ENCODE results near the gene C5orf15.
"Not testable (repeated sequence)": the region's sequence is repeated elsewhere in the genome, so short reads cannot be mapped to it uniquely, and the experiment has no call there.

The C5orf15 gene

DNA sequence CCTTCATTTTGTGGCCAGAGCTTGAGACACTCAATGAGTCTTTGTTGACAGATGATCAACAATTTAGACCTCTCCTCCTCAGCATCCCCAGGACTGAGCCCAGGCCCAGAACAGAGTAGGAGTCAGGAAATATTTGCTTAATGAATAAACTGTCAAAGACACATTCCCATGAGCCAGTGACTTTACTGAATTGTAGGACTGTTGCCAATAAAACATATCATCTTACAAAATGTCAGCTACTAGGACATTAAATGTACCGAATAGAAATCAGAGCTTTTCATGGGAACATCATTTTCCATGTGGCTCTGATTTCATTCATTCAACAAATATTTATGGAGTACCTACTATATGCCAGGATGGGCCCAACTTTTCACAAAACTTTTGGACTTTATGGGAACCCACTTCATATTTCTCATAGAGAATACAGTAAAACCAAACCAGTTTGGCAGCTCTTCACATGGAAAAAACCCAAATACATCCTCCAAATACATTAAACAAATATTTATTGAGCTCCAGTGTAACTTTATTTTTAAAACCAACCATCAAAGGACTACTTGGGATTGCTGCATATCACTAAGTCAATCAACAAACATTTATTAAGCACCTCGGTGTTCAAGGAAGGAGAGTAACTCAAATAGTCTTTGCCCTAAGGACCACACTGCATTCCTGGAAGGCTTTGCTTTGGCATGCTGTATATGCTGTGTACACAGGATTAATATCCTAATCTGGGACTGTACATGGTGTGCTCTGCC lies 24.9 kb upstream of the C5orf15 start:
- DNase-seq: no peak

DNA sequence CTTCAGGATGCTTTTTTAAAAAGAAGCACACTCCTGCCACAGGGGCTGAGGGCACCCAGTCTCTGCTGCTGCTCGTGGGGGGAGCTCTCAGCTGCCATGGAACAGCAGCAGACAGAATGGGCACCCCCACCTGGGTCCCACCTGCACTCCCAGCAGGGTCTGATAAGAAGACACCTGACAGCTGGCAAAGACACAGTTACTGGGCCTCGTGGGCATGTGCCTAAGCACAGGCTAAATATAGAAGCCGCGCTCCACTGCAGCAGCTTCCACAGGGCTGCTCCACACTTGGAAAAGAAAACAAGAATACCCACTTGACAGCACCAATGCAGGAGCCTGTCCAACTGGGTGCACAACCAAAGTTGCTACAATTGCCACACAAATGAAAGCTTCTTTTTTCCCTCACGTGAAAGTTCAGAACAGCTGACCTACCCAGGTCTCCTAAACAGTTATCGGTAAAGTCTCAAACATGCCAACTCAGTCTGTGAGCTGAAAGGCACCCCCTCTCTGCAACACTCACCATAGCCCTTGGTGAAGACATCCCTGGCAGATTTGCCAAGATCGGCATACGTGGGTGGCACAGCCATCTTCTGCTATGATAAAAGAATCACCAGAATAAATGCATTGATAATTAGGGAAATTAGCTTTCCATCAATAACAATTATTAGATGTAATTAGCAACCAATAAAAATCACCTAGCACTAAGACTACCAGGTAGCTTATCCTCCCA lies 24.2 kb upstream of the C5orf15 start:
- DNase-seq: no peak

DNA sequence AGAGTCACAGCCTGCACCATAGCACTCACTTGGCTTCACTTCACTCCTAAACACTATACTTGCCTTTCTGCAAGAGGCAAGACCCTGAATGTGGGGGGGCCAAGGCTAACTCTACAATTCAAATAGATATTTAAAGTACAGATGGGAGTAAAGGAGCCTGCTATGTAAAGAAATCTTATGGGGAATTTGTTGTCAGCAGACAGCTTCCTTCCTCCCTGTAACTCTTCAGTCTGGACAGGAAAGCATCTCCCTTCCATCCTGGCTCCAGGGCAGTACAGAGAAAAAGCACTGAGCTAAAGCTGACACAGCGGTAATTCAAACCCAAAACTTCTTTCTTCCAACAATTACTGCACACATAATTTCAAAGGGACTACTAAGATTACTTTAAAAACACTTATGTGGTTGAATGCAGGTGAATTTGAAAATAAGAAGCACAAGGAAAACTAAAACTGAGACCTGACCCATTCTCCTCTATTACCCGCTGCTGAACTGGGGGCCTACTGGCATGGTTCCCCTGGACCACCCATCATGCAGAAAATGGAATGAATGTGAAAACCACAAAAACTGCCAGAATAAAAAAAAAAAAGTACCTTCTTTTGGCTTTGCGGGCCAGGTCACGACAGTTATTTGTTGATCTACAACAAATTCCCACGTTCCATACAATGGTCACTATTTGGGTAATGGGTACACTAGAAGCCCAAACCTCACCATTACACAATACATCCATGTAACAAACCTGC lies 22.9 kb upstream of the C5orf15 start:
- no peak for DNase-seq

DNA sequence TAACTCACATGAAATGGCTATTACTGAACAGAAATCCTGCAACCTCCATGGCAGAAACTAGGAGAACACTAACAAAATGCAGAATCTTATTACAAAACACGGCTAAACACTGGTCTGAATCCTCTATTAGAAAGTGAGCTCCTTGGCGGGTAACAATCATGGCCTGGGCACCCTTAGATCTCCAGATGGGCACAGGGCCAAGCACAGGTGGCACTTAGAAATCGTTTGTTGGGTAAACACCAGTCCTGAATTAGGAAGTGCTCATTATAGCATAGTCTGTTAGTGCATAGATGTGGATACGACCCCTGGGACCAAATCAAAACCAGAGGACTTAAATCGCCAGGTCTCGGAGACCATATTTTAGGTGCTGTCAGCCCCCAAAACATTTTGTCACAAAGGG lies 22.0 kb upstream of the C5orf15 start:
- no peak for DNase-seq

DNA sequence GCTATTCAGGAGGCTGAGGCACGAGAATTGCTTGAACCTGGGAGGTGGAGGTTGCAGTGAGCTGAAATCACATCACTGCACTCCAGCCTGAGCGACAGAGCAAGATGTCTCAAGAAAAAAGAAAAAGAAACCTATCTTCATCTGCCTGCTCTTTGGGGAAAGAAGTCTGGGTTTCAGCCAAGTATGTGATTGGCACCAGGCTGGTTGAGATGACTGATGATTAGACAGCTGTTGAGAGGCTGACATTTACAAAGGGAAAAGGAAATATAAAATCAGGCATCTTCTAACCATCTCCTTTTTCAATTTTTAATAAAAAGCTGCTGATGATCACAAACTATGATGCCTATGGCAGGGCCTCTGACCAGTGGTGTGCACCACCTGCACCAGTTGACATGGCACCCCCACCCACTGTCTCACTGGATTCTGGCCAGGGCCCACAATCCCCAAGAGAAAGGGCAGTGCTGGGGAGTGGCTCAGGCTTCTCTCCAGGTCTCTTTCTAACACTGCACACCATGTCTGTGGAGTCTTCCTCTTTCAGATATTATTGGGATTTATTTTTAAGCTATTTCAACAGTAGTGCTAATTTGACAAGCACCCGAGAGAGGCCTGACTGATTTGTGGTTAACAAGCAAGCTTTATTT lies 17.2 kb upstream of the C5orf15 start:
- no peak for DNase-seq

DNA sequence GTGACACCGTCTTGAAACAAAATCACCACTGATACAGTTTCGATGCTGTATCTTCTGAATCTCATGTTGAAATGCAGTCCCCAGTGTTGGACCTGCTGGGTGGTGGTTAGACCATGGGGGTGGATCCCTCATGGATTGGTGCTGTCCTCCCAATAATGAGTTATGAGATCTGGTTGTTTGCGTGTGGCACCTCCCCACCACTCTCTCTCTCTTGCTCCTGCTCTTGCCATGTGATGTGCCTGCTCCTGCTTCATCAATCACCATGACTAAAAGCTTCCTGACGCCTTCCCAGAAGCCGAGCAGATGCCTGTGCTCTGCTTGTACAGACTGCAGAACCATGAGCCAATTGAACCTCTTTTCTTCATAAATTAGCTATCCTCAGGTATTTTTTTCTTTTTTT lies 15.2 kb upstream of the C5orf15 start:
- no peak for DNase-seq

DNA sequence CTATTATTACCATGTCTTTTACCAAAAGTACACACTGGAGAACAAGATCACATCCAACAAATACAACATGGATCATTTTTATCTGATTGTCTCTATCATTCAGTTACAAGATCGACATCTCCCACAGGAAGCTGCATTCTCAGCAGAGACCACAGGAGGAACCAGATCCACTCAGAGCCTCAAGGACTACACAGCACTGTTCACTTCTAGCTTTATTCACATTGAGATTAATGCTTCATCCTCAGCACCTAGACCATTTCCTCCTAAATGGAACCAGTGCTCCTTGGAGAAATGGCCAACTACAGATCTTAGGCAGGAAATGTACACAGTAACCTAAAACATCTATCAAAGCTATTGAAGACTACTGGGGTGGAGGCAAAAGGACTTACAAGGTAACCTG lies 13.3 kb upstream of the C5orf15 start:
- no peak for DNase-seq

DNA sequence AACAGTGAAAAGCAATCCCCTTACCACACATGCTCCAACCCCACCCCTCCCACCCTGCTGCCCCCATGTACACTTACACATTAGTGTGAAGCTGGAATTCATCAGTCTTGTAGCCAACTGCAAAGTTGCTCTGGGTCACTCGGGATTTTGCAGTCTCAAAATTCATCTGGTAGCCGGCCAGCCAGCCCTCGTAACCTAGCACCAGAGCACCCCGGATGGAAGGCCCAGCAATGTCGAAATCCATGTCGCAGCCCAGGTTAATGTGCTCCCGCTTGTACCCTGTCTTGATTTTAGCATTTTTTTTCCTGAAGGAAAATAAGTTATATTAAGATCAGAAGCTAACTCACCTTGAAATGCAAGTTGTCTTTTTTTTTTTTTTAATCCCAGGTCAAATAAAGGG lies 12.2 kb upstream of the C5orf15 start:
- DNase-seq: no peak

DNA sequence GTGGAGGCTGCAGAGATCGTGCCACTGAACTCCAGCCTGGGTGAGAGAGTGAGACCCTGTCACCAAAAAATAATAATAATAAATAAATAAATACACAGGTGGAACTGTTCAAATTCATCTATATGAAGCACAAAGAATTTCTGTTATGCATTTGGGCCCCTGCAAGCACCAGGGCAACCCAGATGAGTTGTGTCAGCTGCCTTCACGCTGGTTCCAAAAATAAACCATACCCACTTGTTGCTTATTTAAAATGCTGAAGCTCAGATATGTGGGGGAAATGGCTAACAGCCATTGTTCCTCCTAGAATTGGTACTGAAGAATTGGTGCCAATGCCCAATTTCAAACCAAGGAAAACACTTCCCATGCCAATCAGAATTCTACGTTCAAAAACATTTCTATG lies 10.5 kb upstream of the C5orf15 start:
- DNase-seq: no peak

DNA sequence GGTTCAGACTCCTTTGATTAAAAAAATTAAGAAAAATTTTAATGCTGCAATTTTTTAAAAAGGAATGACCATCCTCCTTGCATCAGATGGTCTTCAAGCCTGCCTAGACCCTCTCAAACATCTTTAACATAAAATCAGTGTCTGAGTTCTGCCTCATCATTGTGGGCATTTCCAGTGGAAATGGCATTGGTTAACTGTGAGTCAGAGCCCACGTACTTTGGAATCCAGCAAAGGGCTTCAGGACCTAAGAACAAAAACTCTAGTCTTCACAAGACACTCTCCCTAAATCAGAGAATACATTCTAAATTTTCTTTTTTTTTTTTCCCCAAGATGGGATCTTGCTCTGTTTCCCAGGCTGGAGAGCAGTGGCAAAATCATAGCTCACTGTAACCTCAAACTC lies 9.4 kb upstream of the C5orf15 start:
- DNase-seq: no peak

DNA sequence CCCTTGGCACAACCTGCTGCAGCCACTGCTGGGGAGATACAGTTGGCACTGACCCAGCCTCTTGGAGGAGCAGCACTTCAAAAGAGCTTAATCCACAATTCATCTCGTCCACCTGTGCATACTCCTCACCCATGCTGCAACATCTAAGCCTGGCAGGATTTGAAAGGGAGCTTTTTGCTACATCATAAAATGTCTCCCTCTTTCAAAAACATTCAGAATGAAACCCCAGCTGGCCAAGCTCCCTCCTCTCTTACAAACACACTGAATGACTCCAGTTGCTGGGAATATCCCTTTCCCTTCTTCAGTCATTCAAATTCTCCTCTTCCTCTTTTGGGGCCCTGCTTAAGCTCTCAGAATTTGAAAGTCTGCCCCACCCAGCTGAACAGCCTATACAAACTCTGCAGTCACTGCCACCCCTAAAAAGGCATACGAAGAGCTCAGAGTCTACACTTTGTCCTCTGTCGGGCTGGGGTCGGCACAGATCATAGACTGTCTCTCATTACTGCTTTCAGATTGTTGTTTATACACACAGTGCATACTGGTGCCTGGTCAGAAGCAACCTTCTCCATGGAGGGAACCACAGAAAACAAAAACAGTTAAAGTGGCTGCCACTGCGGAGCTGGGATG lies 8.8 kb upstream of the C5orf15 start:
- DNase-seq: no peak

DNA sequence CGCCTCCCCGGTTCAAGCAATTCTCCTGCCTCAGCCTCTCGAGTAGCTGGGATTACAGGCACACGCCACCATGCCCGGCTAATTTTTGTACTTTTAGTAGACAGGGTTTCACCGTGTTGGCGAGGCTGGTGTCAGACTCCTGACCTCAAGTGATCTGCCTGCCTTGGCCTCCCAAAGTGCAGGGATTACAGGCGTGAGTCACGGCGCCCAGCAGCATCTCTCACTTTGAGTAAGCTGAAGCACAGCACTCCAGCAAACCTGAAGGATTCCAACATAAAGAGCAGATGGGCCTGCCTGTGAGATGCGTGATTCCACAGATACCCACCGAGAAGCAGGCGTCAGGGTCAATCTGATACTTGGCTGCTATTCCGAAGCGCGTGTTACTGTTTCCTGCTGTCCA lies 7.1 kb upstream of the C5orf15 start:
- not testable (repeated sequence) for DNase-seq

DNA sequence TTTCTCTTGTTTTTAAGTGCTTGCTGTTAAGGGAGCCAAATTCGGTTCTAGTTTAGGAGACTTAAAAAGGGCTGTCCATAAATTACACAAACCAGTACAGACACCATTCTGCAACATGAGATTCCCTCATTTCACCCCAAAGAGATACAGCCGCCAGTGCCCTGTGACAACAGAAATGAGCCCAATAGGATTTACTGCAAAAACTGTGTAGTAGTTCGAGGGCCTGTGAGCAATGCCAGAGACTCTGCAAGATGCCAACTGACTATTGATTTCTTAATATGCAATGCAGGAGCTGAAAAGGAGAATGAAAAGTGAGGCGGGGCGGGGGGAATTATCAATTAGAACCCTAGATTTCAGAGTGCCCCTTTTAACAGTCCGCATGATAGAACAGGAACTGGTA lies 5.7 kb upstream of the C5orf15 start:
- no peak for DNase-seq

DNA sequence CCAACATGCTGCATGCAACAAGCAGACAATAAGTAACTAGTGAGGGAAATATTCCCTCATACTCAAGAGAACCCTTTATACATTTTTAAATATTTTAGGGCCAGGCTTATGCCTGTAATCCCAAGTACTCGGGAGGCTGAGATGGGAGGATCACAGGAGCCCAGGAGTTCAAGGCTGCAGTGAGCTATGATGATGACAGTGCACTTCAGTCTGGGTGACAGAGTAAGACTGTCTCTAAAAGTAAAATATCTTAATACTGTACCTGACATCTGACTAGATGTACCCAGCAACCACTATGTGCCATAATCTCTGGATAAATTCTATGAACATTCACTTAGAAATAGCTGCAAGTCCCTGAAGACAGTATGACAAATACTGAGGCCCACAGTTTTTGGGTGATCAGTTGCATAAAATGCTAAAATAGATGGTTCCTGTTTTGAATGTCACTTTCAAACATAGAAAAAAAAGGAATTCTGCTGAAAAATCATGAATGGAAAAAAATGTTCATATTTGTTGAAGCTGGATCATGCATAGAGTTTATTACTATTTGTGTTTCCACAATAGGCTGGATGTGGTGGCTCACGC lies 2.0 kb upstream of the C5orf15 start:
- no peak for DNase-seq

DNA sequence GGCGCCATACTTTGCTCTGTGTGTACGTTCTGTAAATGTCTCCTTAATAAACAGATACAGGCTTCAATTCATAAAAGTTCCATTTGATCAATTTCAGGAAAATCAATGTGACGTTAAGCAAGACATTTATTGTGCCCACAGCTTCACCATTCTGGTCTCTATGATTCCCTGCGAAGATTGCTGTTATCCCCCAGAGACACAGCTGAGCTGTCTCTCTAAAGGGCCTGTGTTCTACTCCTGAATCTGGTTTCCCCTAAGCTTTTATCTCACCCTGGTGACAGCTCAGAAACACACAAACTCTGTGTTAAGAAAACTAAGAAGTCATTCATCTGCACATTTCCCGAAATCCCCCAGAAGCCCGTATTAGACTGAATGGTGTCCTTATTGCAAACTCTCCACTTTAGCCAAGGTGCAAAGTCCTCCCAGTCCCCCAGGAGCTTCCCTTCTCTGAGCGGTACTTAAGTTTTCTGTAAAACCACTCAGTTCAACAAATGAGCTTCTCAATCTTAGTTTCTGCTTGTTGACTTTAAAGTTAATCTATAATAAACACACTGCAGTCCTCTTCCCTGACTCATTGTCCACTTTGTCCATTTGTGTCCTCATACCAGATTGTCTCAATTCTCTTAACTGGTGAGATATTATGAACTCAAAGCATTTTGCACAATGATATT lies 1.4 kb upstream of the C5orf15 start:
- peak; percentile 27 for DNase-seq

DNA sequence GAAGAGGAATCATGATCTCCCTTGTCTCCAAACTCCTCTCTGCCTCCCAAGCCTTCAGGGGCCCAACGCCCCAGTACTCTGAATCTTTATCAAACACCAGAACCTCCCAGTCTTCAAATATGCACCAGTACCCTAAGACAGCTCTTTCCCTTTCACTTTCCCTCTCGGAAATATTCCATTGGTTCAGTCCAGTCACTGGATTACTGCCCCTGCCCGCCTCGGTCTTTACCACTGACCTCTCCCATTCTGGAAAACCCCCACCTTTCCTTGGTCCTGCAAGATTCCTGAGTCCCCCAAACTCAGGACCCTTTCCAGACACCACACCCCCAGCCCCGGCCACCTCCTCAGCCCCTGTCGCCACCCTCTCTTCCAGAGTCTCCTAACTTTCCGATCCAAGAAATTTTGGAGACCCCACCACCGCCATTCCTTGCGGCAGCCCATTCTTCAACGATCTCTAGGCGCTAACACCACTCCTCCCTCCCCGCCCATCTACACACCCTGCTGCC lies 674 bp downstream of the C5orf15 start:
- DNase-seq: peak; percentile 80

DNA sequence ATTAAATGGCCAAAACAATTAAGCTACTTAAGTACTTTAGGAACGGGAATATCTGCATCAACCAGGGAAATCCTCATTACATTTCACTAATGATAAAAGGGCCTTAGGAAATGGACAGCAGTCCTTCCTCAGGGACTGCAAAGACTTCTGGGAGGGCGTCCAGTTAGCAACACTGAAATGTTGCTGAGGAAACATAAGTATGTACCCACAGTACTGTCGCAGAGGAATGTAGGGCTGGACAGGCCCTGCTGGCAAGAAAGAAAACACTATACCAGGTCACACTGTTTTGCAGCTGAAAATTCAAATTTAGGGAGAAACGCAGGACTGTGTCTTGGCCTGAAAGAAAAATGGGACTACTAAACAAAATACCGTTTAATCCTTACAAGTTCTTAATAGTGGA lies 1.3 kb downstream of the C5orf15 start:
- no peak for DNase-seq

DNA sequence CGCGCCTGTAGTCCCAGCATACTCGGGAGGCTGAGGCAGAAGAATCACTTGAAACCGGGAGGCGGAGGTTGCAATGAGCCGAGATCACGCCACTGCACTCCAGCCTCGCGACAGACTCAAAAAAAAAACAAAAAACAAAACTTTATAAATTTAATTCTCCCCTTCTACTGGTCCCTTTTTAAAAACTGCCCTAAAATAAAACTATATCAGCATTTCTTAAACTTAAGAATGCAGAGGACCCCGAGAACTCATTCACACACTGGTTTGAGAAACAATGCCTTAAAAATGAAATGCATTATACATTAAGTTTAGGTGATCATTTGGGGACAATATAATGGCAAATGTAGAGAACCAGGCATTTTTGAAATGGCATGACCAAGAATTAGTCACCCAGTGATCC lies 2.3 kb downstream of the C5orf15 start:
- DNase-seq: no peak

DNA sequence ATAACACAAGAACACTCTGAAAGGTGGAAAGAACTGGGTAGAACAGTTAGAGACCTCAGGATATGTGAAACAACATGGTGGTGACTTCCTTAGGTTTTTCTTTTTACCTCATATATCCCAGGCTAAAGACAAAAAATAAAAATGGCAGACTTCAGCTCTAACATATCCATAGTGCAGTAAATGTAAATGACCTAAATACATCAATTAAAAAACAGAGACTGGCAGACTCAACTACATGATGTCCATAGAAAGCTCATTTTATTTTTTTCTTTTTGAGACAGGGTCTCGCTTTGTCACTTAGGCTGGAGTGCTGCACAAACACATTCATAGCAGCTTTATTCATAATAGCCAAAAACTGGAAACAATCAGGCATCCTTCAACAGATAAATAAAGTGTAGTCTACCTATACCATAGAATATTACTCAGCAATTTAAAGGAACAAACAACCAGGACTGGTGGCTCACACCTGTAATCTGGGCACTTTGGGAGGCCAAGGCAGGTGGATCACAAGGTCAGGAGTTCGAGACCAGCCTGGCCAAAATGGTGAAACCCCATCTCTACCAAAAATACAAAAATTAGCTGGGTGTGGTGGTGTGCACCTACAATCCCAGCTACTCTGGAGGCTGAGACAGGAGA lies 4.8 kb downstream of the C5orf15 start:
- DNase-seq: no peak

DNA sequence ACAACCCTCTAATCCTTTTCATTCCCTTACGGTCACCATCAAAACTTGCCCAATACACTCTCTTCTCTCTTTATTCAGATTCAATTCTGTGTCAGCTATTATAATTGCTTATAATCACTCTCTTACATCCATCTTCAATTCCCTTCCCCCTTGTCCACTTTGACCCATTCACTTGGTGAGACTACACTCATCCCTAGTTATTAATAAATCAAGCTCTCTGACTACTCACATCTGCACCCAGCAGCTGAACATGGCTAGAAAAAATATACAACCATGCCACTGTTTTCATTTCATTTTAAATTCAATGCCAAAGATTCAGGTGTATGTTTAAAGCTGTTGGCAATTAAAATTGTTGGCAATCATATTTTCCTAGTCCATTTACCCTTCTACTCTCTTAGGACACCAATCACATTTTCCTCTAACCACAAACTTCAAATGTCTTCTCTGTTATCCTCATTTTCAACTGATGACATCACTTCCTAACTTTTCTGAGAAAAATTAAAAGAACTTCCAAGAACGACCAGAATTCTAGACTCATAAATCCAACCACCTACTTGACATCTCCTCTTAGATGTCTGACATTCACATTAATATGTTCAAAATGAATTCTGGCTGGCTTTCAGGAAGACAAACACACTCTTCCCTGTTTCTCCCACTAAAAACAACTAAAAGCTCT lies 5.5 kb downstream of the C5orf15 start:
- peak; percentile 88 for DNase-seq

DNA sequence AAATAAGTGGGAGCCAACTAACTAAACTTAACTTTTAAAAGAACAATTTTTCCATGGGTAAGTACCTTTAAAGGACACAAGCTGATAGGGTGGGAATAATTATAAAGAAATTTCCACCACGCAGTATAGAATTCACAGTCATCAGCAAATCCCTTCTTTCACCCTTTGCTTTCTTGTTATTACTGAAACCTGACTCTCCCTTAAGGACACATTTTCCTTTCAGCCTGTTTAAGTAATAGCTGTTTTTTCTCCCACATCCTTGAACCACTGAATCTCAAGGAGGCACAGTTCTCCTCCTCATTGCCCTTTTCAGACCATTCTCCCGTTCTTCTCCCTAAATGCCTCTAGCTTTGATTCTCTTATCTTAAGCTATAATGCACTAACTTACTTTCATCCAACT lies 6.3 kb downstream of the C5orf15 start:
- DNase-seq: no peak
